A673 (cell line): ENCODE measurements around the gene COPS7A. TPM values are rescaled to one million over a fixed set of nuclear protein-coding genes. Genes with fewer than 3 reads are reported as not detected.

ENCODE experiments used
- BruUV-seq: library from RNA; stranded (reverse); fragments of 400-500 nt; replicated peaks from 2 replicates; lab custom pipeline; 2021; lab: Mats Ljungman, UMichigan
- CTCF ChIA-PET: fragments of 300-600 bp; sonication (Branson Sonifier 250); formaldehyde crosslinking; loops from one replicate; lab custom pipeline; 2022; ENCODE audit warnings: antibody characterized with exemption; lab: Charles Lee
- POLR2A ChIA-PET: fragments of 300-600 bp; sonication (Branson Sonifier 250); formaldehyde crosslinking; loops from one replicate; lab custom pipeline; 2022; ENCODE audit warnings: antibody characterized with exemption; ENCODE audit not compliant: low non-redundant PET; lab: Charles Lee
- DNase-seq: peaks from one replicate; pipeline ENCODE4 v3.0.0-alpha.2; 2015; ENCODE audit warnings: low spot score
- H3K27ac ChIP-seq: fragments of 200-600 bp; sonication (generic); 2 replicates; pipeline ENCODE4 v1.5.1; 2016; ENCODE audit warnings: mixed run types, low read depth, mild to moderate bottlenecking, mixed read lengths, antibody characterized with exemption, low read length; ENCODE audit not compliant: poor library complexity, severe bottlenecking
- H3K27me3 ChIP-seq: fragments of 200-600 bp; sonication (generic); replicated peaks from 2 replicates; pipeline ENCODE4 v1.6.1; 2017; ENCODE audit warnings: mixed run types, low read depth, mild to moderate bottlenecking, mixed read lengths, antibody characterized with exemption, low read length; ENCODE audit not compliant: insufficient read depth, poor library complexity
- H3K36me3 ChIP-seq: fragments of 200-600 bp; sonication (generic); 2 replicates; pipeline ENCODE4 v1.6.1; 2016; ENCODE audit warnings: mixed run types, mild to moderate bottlenecking, mixed read lengths, antibody characterized with exemption, low read length; ENCODE audit not compliant: insufficient read depth, poor library complexity, severe bottlenecking
- H3K4me1 ChIP-seq: fragments of 200-600 bp; sonication (generic); 2 replicates; pipeline ENCODE4 v1.6.1; 2017; ENCODE audit warnings: mixed run types, mild to moderate bottlenecking, mixed read lengths, antibody characterized with exemption, low read length; ENCODE audit not compliant: insufficient read depth, poor library complexity, severe bottlenecking
- H3K4me3 ChIP-seq: fragments of 200-600 bp; sonication (generic); 2 replicates; pipeline ENCODE4 v1.5.1; 2016; ENCODE audit warnings: low read depth, mixed run types, mild to moderate bottlenecking, mixed read lengths, low read length; ENCODE audit not compliant: poor library complexity, severe bottlenecking
- H3K9me3 ChIP-seq: fragments of 200-600 bp; sonication (generic); 2 replicates; pipeline ENCODE4 v1.6.1; 2016; ENCODE audit warnings: mixed run types, low read depth, mild to moderate bottlenecking, mixed read lengths, antibody characterized with exemption, low read length; ENCODE audit not compliant: poor library complexity, severe bottlenecking
- CTCF ChIP-seq: fragments of 300-800, 200-600 bp; sonication (generic); conservative IDR thresholded peaks from 2 replicates; pipeline ENCODE4 v1.5.1; 2017; ENCODE audit warnings: low read depth, mild to moderate bottlenecking, antibody characterized with exemption, low read length, moderate library complexity, mixed read lengths
- EZH2 ChIP-seq: fragments of 200-600 bp; sonication (generic); IDR thresholded peaks from 2 replicates; pipeline ENCODE4 v1.6.1; 2017; ENCODE audit warnings: borderline replicate concordance, low read depth, mild to moderate bottlenecking, mixed read lengths, antibody characterized with exemption, low read length; ENCODE audit not compliant: poor library complexity, severe bottlenecking
- intact Hi-C: fragments of 100-400 bp; cut with micrococcal nuclease; formaldehyde crosslinking; loops from one replicate; pipeline ENCODE4 v1.10.0; 2022; ENCODE audit not compliant: unreplicated experiment
- total RNA-seq: library from RNA; stranded (reverse); gene quantifications from 2 replicates; pipeline ENCODE4 v1.2.3, GENCODE V29; 2021

Gene COPS7A
- total RNA-seq, 1 experiment from 2014 or later = 67.2 TPM

GRCh38 chr12:6725350-6725749 lies 1.5 kb downstream of the COPS7A start:
- intact Hi-C loops = no loop called here
- ChIA-PET POLR2A (no interaction called here), CTCF (no interaction called here)
- peak overlapping the region; percentile 56 for H3K4me3 ChIP-seq
- H3K9me3 ChIP-seq = no peaks in the 10 kb centered on the region
- H3K36me3 ChIP-seq = peaks cover 19% of the 10 kb centered on the region
- no peak overlapping the region for H3K27ac ChIP-seq
- H3K4me1 ChIP-seq = peaks cover 10% of the 10 kb centered on the region
- TF ChIP-seq EZH2 (no peak), CTCF (no peak)
- no peak for DNase-seq
- BruUV-seq = no TSS peak
- H3K27me3 ChIP-seq = no peaks in the 10 kb centered on the region

- H3K36me3 ChIP-seq = peaks cover 32% of the 10 kb centered on the region
- intact Hi-C loops = no loop called here
- H3K9me3 ChIP-seq = no peaks in the 10 kb centered on the region
- DNase-seq = no peak
- H3K4me1 ChIP-seq = peaks cover 5% of the 10 kb centered on the region
- H3K4me3 ChIP-seq = no peak overlapping the region
- BruUV-seq = no TSS peak
- ChIA-PET CTCF (no interaction called here), POLR2A (no interaction called here)
- TF ChIP-seq CTCF (no peak), EZH2 (no peak)
- no peak overlapping the region for H3K27ac ChIP-seq
- no peaks in the 10 kb centered on the region for H3K27me3 ChIP-seq
Measured at GRCh38 chr12:6729186-6729585, 5.3 kb downstream of the COPS7A start.

- Histone ChIP-seq H3K27me3 (no peaks in the 10 kb centered on the region), H3K36me3 (peaks cover 32% of the 10 kb centered on the region), H3K9me3 (no peaks in the 10 kb centered on the region), H3K27ac (no peak overlapping the region), H3K4me1 (no peaks in the 10 kb centered on the region), H3K4me3 (no peak overlapping the region)
- BruUV-seq = no TSS peak
- no peak for TF ChIP-seq EZH2
- TF ChIP-seq CTCF = no peak
- ChIA-PET POLR2A (interaction anchor here (0.7 kb wide), 1 partner anchor 36 kb away, joined by 3 read pairs; no protein-coding TSS in a partner anchor), CTCF (no interaction called here)
- no peak for DNase-seq
- intact Hi-C loops = no loop called here
Measured at GRCh38 chr12:6730169-6730568, 6.3 kb downstream of the COPS7A start.
